SK-N-SH (cell line): ENCODE data around the gene CDC27. TPM values are rescaled to one million over a fixed set of nuclear protein-coding genes. Genes with fewer than 3 reads are reported as not detected.

Experiments used
- CTCF ChIA-PET: fragments of 300-600, 350-600 bp; formaldehyde crosslinking; extraction: SDS; loops from one replicate; lab custom pipeline; 2021; lab: Yijun Ruan, JAX
- POLR2A ChIA-PET: fragments of 350-600 bp; sonication (Branson Sonifier 250); formaldehyde crosslinking; extraction: SDS; loops from one replicate; lab custom pipeline; 2020; ENCODE audit warnings: antibody characterized with exemption, inconsistent platforms; lab: Yijun Ruan, JAX
- DNase-seq: peaks from one replicate; pipeline ENCODE4 v3.0.0; 2012
- H2AFZ ChIP-seq: fragments of 200-600 bp; sonication (generic); 2 replicates; pipeline ENCODE4 v1.8.1; 2016; ENCODE audit warnings: antibody characterized with exemption, mild to moderate bottlenecking, low read depth
- H3F3A ChIP-seq: fragments of 200-600 bp; sonication (generic); replicated peaks from 2 replicates; pipeline ENCODE3; 2016; ENCODE audit warnings: antibody characterized with exemption, mild to moderate bottlenecking; ENCODE audit not compliant: insufficient read depth
- H3K27ac ChIP-seq, 2 experiments: fragments of 200-500 bp in 1 of 2; fragments of 200-600 bp in 1 of 2; sonication (Bioruptor generic) in 1 of 2; sonication (generic), shearing (Covaris generic) in 1 of 2; 2 replicates each; pipeline versions ENCODE4 v1.5.1 to v1.6.1; 2014 to 2016; ENCODE audit warnings: low read depth in 2 of 2, inconsistent platforms in 1 of 2, low read length in 1 of 2, mild to moderate bottlenecking in 1 of 2, mixed read lengths in 1 of 2
- H3K27me3 ChIP-seq: fragments of 200-600 bp; sonication (generic), shearing (Covaris generic); 2 replicates; pipeline ENCODE4 v1.6.1; 2016; ENCODE audit warnings: mixed run types; ENCODE audit not compliant: insufficient read depth
- H3K36me3 ChIP-seq, 2 experiments: fragments of 200-500 bp in 1 of 2; fragments of 200-600 bp in 1 of 2; sonication (Bioruptor generic) in 1 of 2; sonication (generic) in 1 of 2; replicated peaks in 1 of 2; 2 replicates each; pipeline versions ENCODE3 to v1.5.1; 2014 to 2016; ENCODE audit warnings: low read length in 1 of 2, mild to moderate bottlenecking in 1 of 2; ENCODE audit not compliant: insufficient read depth in 2 of 2, control insufficient read depth in 1 of 2
- H3K4me1 ChIP-seq, 2 experiments: fragments of 200-500 bp in 1 of 2; fragments of 200-600 bp in 1 of 2; sonication (Bioruptor generic) in 1 of 2; sonication (generic), shearing (Covaris generic) in 1 of 2; 2 replicates each; pipeline versions ENCODE4 v1.5.1 to v1.6.1; 2014 to 2016; ENCODE audit warnings: low read depth in 1 of 2, low read length in 1 of 2, mixed run types in 1 of 2; ENCODE audit not compliant: insufficient read depth in 2 of 2, control insufficient read depth in 1 of 2
- H3K4me2 ChIP-seq: fragments of 200-600 bp; sonication (generic), shearing (Covaris generic); 2 replicates; pipeline ENCODE4 v1.6.1; 2017; ENCODE audit warnings: mixed run types
- H3K4me3 ChIP-seq, 2 experiments: fragments of 200-500 bp in 1 of 2; fragments of 200-600 bp in 1 of 2; sonication (Bioruptor generic) in 1 of 2; sonication (generic), shearing (Covaris generic) in 1 of 2; 2 replicates each; pipeline versions ENCODE4 v1.5.1 to v1.8.1; 2014 to 2016; ENCODE audit warnings: low read depth in 2 of 2, inconsistent platforms in 1 of 2, low read length in 1 of 2, mild to moderate bottlenecking in 1 of 2, mixed read lengths in 1 of 2, moderate library complexity in 1 of 2
- H3K79me2 ChIP-seq: fragments of 200-600 bp; sonication (generic); 2 replicates; pipeline ENCODE4 v1.8.1; 2017; ENCODE audit warnings: mild to moderate bottlenecking; ENCODE audit not compliant: insufficient read depth
- H3K9ac ChIP-seq: fragments of 200-600 bp; sonication (generic); 2 replicates; pipeline ENCODE4 v1.6.1; 2017; ENCODE audit warnings: mixed run types
- H3K9me2 ChIP-seq: fragments of 200-600 bp; sonication (generic); 2 replicates; pipeline ENCODE4 v1.6.1; 2017; ENCODE audit warnings: mixed run types
- H3K9me3 ChIP-seq: fragments of 200-600 bp; sonication (generic); 2 replicates; pipeline ENCODE4 v1.6.1; 2017; ENCODE audit warnings: mixed run types, mild to moderate bottlenecking, moderate library complexity
- H4K20me1 ChIP-seq: fragments of 200-600 bp; sonication (generic); 2 replicates; pipeline ENCODE4 v1.6.1; 2017; ENCODE audit warnings: mild to moderate bottlenecking, mixed run types; ENCODE audit not compliant: insufficient read depth
- ELF1 ChIP-seq: IDR thresholded peaks from 2 replicates; pipeline ENCODE4 v1.4.0; 2012
- FOXJ3 ChIP-seq: sonication (generic); formaldehyde crosslinking; IDR thresholded peaks from 2 replicates; pipeline ENCODE4 v1.5.1; 2020; ENCODE audit warnings: mild to moderate bottlenecking, missing genetic modification reagents
- FOXM1 ChIP-seq: IDR thresholded peaks from 2 replicates; pipeline ENCODE4 v1.4.0; 2012; ENCODE audit warnings: low read depth, mild to moderate bottlenecking
- GATA2 ChIP-seq: sonication (generic); formaldehyde crosslinking; IDR thresholded peaks from 2 replicates; pipeline ENCODE4 v1.5.0; 2020; ENCODE audit warnings: mild to moderate bottlenecking, missing genetic modification reagents
- IRF3 ChIP-seq: fragments of 150-350 bp; IDR thresholded peaks from 2 replicates; pipeline ENCODE4 v1.6.1; 2016; ENCODE audit warnings: mild to moderate bottlenecking, low read depth, low read length
- MXI1 ChIP-seq: IDR thresholded peaks from 2 replicates; pipeline ENCODE4 v1.6.1; 2012; ENCODE audit warnings: mild to moderate bottlenecking, low read depth, low read length, improper control_type of control experiment
- NFIC ChIP-seq: IDR thresholded peaks from 2 replicates; pipeline ENCODE4 v1.4.0; 2012; ENCODE audit warnings: borderline replicate concordance
- PBX3 ChIP-seq: IDR thresholded peaks from 2 replicates; pipeline ENCODE4; 2012
- POLR2AphosphoS5 ChIP-seq: IDR thresholded peaks from 2 replicates; pipeline ENCODE4 v1.6.1; 2012; ENCODE audit warnings: low read depth, low read length
- RFX5 ChIP-seq: IDR thresholded peaks from 2 replicates; pipeline ENCODE4 v1.6.1; 2012; ENCODE audit warnings: mild to moderate bottlenecking, improper control_type of control experiment, low read length
- RXRA ChIP-seq: IDR thresholded peaks from 2 replicates; pipeline ENCODE4 v1.4.0; 2012; ENCODE audit warnings: low read depth, mild to moderate bottlenecking, borderline replicate concordance
- SMC3 ChIP-seq: IDR thresholded peaks from 2 replicates; pipeline ENCODE4 v1.6.1; 2012; ENCODE audit warnings: low read depth, low read length, improper control_type of control experiment
- TEAD4 ChIP-seq: IDR thresholded peaks from 2 replicates; pipeline ENCODE4 v1.4.0; 2012; ENCODE audit warnings: mild to moderate bottlenecking, borderline replicate concordance; ENCODE audit not compliant: insufficient read depth
- USF1 ChIP-seq: IDR thresholded peaks from 2 replicates; pipeline ENCODE4 v1.4.0; 2012; ENCODE audit warnings: low read depth, borderline replicate concordance
- YY1 ChIP-seq: IDR thresholded peaks from 2 replicates; pipeline ENCODE4 v1.4.0; 2012; ENCODE audit warnings: low read depth, mild to moderate bottlenecking
- WGBS: methylation state at CpG from one replicate; pipeline ENCODE4 v1.1.6; 2017; ENCODE audit warnings: low lambda C conversion rate; 5-methylcytosine and 5-hydroxymethylcytosine counted together
- polyA plus RNA-seq, 3 experiments: library from polyadenylated mRNA; depleted of rRNA; stranded (reverse); fragments of >200 nt; gene quantifications; 2 replicates each; pipeline ENCODE4 v1.2.3, GENCODE V29; 2012
- TF ChIP-seq, protein P1 (sequence below): fragments of 200-600 bp; sonication (generic); IDR thresholded peaks from 2 replicates; pipeline ENCODE4 v1.6.1; 2017; ENCODE audit warnings: antibody characterized with exemption, mild to moderate bottlenecking, moderate library complexity
- TF ChIP-seq, protein P2 (sequence below): fragments of 150-350 bp; IDR thresholded peaks from 2 replicates; pipeline ENCODE4 v1.6.1; 2017; ENCODE audit warnings: antibody characterized with exemption, low read length, low read depth, borderline replicate concordance

Gene CDC27
- polyA plus RNA-seq, 1 of the 3 experiments (the other 2 are of a cell fraction), result 44.3 TPM

GRCh38 chr17:47095268-47095667, 93.8 kb downstream of the CDC27 start:
- no peaks in the 10 kb centered on the region for H3K9me3 ChIP-seq
- peaks cover 76% of the 10 kb centered on the region for H3K79me2 ChIP-seq
- peaks cover 0 to 32% of the 10 kb centered on the region in 2 experiments for H3K36me3 ChIP-seq
- DNase-seq, result no peak
- ChIA-PET CTCF (interaction anchor here (0.5 to 1.3 kb wide), 2 partner anchors 92 to 220 kb away, joined by 3 read pairs; no protein-coding TSS in a partner anchor), POLR2A (no interaction called here)
- no peak overlapping the region for H2AFZ ChIP-seq
- no peaks in the 10 kb centered on the region for H3K9me2 ChIP-seq
- no peaks in the 10 kb centered on the region for H3K27me3 ChIP-seq
- H3K4me3 ChIP-seq, result no peak overlapping the region
- TF ChIP-seq RXRA (no peak), GATA2 (CRISPR knock-in tag) (no peak), TEAD4 (no peak), FOXM1 (no peak), ELF1 (no peak), PBX3 (no peak), POLR2AphosphoS5 (no peak), USF1 (no peak), YY1 (no peak)
- TF ChIP-seq, protein P1, sequence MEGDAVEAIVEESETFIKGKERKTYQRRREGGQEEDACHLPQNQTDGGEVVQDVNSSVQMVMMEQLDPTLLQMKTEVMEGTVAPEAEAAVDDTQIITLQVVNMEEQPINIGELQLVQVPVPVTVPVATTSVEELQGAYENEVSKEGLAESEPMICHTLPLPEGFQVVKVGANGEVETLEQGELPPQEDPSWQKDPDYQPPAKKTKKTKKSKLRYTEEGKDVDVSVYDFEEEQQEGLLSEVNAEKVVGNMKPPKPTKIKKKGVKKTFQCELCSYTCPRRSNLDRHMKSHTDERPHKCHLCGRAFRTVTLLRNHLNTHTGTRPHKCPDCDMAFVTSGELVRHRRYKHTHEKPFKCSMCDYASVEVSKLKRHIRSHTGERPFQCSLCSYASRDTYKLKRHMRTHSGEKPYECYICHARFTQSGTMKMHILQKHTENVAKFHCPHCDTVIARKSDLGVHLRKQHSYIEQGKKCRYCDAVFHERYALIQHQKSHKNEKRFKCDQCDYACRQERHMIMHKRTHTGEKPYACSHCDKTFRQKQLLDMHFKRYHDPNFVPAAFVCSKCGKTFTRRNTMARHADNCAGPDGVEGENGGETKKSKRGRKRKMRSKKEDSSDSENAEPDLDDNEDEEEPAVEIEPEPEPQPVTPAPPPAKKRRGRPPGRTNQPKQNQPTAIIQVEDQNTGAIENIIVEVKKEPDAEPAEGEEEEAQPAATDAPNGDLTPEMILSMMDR, result no peak
- H3K4me2 ChIP-seq, result no peak overlapping the region
- no peak overlapping the region for H3K27ac ChIP-seq
- peaks cover 12% of the 10 kb centered on the region for H3F3A ChIP-seq
- no peak overlapping the region for H3K9ac ChIP-seq
- peaks cover 0 to 11% of the 10 kb centered on the region in 2 experiments; a peak in 2 of 4 replicates for H3K4me1 ChIP-seq
- WGBS, result 86% methylated on average over 4 of the region's 4 CpGs
- H4K20me1 ChIP-seq, result no peaks in the 10 kb centered on the region

DNA sequence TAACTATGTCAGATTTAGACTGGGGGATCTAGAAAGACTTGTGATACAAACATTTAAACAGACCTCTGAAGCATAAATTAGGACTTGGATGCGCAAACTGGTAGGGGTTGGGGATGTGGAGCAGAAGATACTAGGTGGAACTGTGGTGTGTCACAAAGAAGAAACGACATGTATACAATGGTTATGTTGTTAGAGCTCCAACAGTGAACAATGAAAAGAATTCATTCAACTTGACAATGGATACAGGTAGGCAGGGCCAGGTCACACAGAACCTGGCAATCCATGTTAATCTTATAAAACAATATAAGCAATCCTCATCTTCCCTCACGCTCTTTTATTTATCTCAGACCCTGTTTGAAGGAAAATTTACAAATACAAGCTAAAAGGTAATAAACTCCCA, 102.0 kb downstream of the CDC27 start:
- 88% methylated on average over 3 of the region's 3 CpGs for WGBS
- H3K4me1 ChIP-seq, result no peaks in the 10 kb centered on the region
- DNase-seq, result no peak
- no peak overlapping the region for H3K4me2 ChIP-seq
- peaks cover 3% of the 10 kb centered on the region for H3F3A ChIP-seq
- peaks cover 81% of the 10 kb centered on the region for H3K79me2 ChIP-seq
- no peaks in the 10 kb centered on the region for H4K20me1 ChIP-seq
- no peaks in the 10 kb centered on the region for H3K9me2 ChIP-seq
- ChIA-PET POLR2A (no interaction called here), CTCF (no interaction called here)
- H2AFZ ChIP-seq, result no peak overlapping the region
- H3K27me3 ChIP-seq, result no peaks in the 10 kb centered on the region
- H3K9me3 ChIP-seq, result no peaks in the 10 kb centered on the region
- H3K9ac ChIP-seq, result no peak overlapping the region
- no peak overlapping the region for H3K4me3 ChIP-seq
- H3K27ac ChIP-seq, result no peak overlapping the region
- H3K36me3 ChIP-seq, result peaks cover 0 to 11% of the 10 kb centered on the region in 2 experiments
- TF ChIP-seq FOXJ3, result no peak
- no peak for TF ChIP-seq NFIC
- TF ChIP-seq, protein P1, result no peak
- no peak for TF ChIP-seq ELF1
- no peak for TF ChIP-seq POLR2AphosphoS5
- no peak for TF ChIP-seq PBX3
- no peak for TF ChIP-seq SMC3
- TF ChIP-seq RFX5, result no peak
- no peak for TF ChIP-seq IRF3
- no peak for TF ChIP-seq RXRA
- no peak for TF ChIP-seq MXI1
- TF ChIP-seq, protein P2, sequence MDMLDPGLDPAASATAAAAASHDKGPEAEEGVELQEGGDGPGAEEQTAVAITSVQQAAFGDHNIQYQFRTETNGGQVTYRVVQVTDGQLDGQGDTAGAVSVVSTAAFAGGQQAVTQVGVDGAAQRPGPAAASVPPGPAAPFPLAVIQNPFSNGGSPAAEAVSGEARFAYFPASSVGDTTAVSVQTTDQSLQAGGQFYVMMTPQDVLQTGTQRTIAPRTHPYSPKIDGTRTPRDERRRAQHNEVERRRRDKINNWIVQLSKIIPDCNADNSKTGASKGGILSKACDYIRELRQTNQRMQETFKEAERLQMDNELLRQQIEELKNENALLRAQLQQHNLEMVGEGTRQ, result no peak
